ENCODE data around the gene APOO. TPM values are rescaled to one million over a fixed set of nuclear protein-coding genes. Genes with fewer than 3 reads are reported as not detected.
"Not testable (repeated sequence)": the region's sequence is repeated elsewhere in the genome, so short reads cannot be mapped to it uniquely, and the experiment has no call there.

APOO gene
- total RNA-seq, 1 experiment from 2014 or later: 49.9 TPM

- not testable (repeated sequence) for DNase-seq (ENCODE audit: low read depth)
These were observed 48.5 kb downstream of the APOO start for GRCh38 chrX:23859238-23859637.

- no peak for DNase-seq (ENCODE audit: low read depth)
These were observed 49.8 kb downstream of the APOO start for GRCh38 chrX:23857935-23858334.

DNA sequence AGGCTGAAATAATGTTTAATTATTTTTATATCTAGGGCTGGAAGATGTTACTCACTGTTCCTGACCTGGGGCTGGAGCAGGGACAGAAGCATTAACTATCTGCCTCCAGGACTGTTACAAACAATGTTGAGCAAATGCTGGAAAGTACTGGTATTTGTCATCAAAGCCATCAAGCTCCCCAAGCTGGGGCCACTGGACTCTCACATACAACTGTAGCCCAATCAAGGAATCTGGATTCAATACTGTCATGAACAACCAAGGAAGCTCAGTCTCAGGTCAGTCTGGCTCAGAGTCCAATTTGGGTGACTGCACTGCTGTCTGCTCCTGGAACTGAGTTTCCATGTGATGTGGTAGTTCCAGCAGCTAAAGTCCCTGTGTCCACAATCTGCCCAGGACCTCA lies 50.4 kb downstream of the APOO start:
- no peak for DNase-seq (ENCODE audit: low read depth)

GRCh38 chrX:23855569-23855968 lies 52.2 kb downstream of the APOO start:
- DNase-seq (ENCODE audit: low read depth): no peak

DNA sequence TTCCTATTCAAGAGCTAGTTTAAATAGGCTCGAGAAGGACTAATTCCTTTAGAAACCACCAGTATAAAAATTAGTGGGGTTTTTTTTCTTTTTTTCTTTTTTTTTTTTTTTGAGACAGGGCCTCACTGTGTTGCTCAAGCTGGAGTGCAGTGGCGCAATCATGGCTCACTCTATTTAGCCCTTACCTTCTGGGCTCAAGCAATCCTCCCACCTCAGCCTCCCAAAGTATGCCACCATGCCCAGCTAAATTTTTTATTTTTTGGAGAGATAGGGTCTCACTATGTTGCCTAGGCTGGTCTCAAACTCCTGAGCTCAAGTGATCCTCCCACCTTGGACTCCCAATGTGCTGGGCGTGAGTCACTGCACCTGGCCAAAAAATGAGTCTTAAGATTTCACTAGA lies 52.8 kb downstream of the APOO start:
- DNase-seq (ENCODE audit: low read depth): no peak

- no peak for DNase-seq (ENCODE audit: low read depth)
These were observed 53.6 kb downstream of the APOO start for GRCh38 chrX:23854122-23854521.

GRCh38 chrX:23851544-23851943 lies 56.2 kb downstream of the APOO start:
- DNase-seq (ENCODE audit: low read depth): no peak

GRCh38 chrX:23849241-23849640 lies 58.5 kb downstream of the APOO start:
- no peak for DNase-seq (ENCODE audit: low read depth)

DNA sequence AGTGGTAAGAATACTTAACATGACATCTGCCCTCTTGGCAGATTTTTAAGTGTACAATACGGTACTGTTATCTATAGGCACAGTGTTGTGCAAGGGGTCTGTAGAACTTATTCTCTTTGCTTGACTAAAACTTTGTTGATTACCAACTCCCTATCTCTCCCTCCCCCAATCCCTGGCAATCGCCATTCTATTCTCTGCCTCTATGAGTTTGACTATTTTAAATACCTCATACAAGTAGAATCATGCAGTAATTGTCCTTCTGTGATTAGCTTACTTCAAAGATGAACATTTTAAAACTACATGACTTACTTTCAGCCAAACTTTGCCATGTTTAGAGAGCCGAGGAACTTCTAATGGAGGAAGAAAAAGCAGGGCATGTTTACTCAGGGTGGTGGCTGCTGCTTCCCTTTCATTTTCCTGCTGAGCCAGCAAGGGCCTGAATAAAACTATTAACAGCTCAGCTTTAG lies 62.4 kb downstream of the APOO start:
- no peak for DNase-seq (ENCODE audit: low read depth)

DNA sequence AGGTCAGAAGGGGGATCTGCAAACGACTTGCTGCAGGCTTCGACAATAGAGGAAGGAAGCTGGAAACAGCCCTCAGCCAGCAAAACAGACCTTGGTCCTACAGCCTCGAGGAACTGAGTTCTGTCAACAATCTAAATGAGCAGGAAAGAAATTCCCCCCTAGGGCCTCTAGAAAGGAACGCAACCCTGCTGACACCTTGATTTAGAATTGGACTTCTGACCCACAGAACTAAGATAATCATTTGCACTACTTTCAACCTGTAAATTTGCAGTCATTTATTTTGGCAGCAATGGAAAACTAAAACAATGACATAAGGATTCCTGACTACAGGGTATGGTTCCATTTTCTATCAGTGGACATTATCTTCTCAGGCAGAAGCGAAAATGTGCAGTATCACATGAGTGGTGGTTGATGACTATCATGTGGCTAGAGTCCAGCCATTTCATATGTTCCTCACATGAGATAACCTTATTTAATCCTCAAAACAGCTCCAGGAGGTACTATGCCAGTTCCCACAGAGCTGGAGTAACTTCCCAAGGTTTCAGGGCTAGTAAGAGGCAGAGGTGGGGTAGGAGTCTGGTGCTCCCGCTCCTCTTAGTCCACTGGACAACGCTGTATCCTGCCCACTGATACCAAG lies 63.1 kb downstream of the APOO start:
- peak; percentile 40 for DNase-seq (ENCODE audit: low read depth)

- no peak for DNase-seq (ENCODE audit: low read depth)
These were observed 65.8 kb downstream of the APOO start for GRCh38 chrX:23841847-23842522.

DNA sequence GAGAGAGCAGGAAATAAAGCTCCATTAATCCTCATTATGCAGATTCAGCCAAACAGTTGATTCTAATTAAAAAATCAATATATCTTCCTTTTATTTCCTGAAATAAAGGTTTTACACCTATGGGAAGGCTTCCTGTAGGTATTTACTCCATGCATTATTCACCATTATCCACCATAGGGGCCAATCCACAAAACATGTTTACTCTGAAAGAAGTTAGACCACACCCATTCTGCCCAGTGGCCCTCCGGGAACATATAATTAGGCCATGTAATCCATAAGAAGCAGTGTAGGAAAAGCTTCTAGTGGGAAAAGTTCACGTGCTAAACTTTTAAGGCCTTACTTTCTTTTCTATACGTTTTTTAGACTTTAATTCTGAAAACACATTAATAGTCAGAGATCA lies 67.1 kb downstream of the APOO start:
- DNase-seq (ENCODE audit: low read depth): no peak

DNA sequence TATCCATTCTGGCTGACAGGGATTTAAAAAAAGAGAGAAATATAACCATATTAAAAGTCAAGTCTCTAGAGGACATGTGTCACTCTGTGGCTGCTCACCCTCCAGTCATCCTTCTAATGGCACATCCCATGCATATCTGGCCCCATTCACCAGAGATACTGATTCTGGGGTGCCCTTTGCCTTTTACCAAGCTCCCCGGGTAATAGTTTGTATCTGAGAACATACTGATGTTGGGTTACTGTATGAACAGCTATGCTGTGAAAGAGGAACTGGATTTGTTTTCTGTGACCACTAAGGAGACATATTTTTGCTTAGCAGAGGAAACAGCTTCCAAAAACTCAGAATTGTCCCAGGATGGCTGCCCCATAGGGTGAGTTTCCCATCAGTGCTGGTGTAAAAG lies 68.8 kb downstream of the APOO start:
- DNase-seq (ENCODE audit: low read depth): no peak

- no peak for DNase-seq (ENCODE audit: low read depth)
These were observed 75.0 kb downstream of the APOO start for GRCh38 chrX:23832721-23833120.

- DNase-seq (ENCODE audit: low read depth): no peak
These were observed 78.9 kb downstream of the APOO start for GRCh38 chrX:23828881-23829280.

GRCh38 chrX:23826653-23827052 lies 81.1 kb downstream of the APOO start:
- DNase-seq (ENCODE audit: low read depth): no peak

- no peak for DNase-seq (ENCODE audit: low read depth)
These were observed 81.5 kb downstream of the APOO start for GRCh38 chrX:23826216-23826615.

DNA sequence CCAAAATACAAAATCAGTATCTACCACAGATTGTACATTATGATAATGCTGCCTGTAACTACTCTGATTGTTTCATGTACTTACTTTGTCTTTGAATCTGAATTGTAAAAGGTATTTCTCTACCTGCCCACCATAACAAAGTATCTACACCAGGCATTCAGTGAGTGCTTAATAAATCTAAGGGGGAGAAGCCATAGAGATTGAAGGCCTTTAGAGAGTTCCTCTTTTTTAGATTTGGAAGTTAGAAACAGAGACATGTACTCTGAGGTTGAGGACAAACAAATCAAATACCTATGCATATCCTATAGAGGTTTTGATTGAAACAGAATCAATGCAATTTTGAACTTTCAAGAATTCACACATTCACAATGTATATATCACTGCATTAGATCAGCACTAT lies 82.1 kb downstream of the APOO start:
- no peak for DNase-seq (ENCODE audit: low read depth)

DNA sequence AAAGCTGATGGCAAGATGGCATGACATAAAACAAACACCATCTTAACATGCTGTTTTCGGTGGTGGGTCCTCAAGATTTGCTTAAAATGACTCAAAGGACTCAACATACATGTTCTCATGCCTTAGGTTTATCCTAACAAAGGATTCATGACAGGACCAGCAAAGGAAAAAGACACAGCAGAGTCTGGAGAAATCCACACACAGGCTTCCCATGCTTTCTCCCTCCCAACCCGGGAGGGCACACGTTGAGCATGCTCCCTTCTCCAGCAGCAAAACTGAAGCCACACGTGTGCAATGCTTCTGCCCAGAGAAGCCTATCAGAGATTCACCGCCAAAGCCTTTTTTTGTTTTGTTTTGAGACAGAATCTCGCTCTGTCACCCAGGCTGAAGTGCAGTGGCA lies 84.9 kb downstream of the APOO start:
- no peak for DNase-seq (ENCODE audit: low read depth)

DNA sequence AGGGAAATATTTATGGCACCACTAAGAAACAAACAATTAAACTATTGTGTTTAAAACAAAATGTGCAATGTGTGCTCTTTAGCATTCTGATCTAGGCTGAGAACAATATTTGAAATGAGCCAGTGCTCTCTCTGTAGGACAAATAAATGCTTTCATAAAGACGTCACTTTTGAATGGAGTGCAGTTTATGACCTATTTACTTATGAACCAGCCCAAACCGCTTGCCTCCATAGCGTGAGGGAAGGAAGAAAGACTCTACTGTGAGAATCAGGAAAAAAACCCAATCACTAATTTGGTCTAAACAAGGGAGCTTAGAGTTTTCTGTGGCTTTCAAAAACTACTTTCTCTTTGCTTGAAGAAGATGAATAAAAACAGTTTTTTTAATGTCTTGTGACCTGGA lies 85.3 kb downstream of the APOO start:
- DNase-seq (ENCODE audit: low read depth): no peak

DNA sequence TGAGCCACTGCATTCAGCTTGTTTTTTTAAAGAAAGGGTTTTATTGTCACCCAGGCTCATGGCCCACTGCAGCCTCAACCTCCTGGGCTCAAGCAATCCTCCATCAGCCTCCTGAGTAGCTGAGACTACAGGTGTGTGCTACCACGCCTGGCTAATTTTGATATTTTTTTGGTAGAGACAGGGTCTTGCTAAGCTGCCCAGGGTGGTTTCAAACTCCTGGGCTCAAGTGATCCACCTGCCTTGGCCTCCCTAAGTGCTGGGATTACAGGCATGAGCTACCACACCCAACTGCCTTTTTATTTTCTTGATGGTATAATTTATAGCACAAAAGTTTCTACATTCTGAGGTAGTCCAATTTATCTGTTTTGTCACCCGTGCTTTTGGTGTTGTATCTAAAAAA lies 85.9 kb downstream of the APOO start:
- DNase-seq (ENCODE audit: low read depth): no peak

DNA sequence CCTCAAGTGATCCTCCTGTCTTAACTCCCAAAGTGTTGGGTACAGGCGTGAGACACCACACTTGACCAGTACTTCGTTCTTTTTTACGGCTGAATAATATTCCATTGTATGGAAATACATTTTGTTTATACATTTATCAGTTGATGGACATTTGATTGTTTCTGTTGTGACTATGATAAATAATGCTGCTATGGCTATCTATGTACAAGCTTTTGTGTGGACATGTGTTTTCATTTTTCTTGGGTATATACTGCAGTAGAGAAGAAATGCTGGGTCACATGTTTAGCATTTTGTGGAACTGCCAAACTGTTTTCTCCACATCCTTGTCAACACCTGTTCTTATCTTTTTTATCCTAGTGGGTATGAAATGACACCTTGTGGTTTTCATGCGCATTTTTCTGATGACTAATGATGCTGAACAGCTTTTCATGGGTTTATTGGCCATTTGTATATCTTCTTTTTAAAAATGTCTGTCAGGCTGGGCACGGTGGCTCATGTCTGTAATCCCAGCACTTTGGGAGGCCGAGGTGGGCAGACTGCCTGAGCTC lies 87.4 kb downstream of the APOO start:
- DNase-seq (ENCODE audit: low read depth): peak; percentile 28

All from Daoy (cell line).